ENCODE measurements around the gene CCDC12.
A peak's percentile ranks its signal among the peaks of the same experiment; 100 is the strongest.

Gene CCDC12

DNA sequence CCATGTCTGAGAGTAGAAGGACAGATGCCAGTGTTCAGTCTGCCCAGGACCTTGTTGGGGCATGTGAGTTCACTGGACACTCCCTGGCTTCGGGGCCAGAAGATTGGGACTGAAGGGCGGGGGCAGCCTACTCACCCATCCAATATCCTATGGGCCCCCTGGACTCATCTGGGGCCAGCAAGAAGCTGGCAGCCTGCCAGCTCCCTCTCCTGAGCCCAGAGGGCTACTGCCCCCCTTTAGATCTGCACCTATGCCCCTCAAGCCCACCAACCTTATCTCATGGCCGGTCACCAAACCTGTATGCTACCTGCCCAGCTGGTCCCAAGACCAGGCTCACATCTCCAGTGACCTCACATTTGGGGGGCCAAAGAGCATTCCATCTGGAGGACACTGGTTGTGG is 90.9 kb downstream of the CCDC12 start:
- DNase-seq: no peak

- no peak for DNase-seq
These were observed 91.6 kb downstream of the CCDC12 start for GRCh38 chr3:46884929-46885328.

DNA sequence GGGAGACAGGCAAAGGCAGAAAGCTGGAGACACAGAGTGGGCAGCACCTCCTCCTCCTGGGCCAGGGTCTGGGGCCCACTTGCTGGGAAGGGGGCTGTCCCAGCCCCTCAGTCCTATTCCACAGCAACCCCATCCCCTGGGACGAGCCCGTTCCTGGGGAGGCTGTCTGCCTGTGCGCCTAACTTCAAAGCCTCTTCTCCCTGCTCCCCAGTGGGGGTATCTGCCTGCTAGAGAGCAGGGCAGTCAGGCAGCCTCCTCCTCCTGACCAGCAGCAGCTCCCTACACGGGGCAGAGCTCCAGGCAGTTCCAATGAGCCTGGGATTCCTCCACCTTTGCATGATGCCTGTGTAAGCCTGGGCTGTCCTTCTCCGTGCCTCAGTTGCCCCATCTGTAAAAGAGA is 92.1 kb downstream of the CCDC12 start:
- DNase-seq: no peak

DNA sequence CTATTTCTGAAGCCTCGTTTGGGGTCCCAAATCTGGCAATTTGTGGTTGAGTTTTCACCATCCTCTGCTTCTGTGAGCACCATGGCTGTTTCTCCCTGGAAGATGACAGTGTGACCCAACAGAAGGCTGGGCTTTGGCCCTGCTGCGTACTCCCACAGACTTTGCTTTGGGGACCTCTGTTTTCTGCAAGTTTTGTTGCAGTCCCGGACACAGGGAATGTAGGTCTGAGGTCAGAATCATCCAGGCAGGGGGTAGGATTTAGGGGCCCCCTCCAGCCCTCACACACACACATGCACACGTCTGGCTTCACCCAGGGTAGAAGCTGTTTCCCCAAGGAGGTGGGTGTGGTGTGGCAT is 92.7 kb downstream of the CCDC12 start:
- DNase-seq: no peak

DNA sequence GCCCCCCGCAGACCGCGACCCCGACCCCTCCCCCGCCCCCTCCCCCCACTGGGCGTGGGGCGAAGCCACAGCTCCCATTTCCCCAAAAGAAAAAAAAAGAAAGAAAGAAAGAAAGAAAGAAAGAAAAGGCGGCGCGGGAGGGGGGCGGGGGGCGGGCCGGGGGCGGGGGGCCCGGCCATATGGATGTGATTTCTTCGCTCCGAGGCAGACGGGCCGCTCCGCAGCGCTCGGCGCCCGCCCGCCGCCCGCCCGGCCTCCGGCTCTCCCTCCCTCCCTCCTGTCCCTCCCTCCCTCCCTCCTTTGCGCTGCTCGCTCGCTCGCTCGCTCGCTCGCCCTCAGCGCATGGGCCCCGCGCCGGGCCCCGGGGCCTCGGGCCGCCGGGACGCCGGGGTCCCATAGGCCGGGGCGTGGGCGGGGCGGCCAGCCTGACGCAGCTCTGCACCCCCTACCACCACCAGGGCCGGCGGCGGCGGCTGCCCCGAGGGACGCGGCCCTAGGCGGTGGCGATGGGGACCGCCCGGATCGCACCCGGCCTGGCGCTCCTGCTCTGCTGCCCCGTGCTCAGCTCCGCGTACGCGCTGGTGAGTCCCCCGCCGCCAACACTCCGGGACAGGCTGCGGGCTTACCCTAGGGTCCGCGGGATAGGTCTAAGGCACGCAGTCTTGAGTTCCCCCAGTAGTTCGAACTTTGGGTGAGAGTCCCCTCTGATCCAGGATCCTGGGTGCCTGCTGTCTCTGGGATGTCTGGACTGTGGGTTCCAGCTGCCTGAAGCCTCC is 93.3 kb downstream of the CCDC12 start:
- peak; percentile 9 for DNase-seq

DNA sequence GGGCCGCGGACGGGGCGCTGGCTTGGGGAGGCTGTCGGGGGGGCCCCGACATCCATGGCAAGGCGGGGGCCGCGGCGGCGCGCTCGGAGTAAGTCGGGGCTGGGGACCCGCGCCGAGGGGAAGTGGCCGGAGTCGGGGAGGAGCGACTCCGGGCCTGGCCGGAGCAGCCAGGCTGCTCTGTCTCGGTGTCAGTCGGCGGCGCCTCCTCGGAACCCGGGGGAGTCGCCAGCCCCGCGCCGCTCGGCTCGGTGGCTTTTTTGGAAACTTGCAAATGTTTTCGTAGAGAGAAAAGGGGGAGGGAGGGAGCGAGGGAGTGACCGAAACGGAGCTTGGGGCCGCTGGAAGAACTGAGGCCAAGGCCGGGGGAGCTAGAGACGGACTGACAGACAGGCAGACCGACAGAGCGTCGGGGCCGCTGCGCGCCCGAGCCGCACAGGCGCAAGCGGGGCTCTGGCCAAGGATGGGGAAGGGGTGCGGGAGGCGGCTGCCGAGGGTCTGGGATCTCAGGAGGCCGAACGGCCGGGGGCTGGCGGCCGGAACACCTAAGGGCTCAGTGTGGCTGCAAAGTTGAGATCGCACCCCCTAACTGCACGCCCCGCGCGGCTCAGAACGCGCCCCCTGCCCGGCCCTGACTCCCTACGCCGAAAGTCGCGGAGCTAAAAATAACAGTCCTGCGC is 94.0 kb downstream of the CCDC12 start:
- DNase-seq: no peak

- no peak for DNase-seq
These were observed 94.8 kb downstream of the CCDC12 start for GRCh38 chr3:46881596-46882376.

DNA sequence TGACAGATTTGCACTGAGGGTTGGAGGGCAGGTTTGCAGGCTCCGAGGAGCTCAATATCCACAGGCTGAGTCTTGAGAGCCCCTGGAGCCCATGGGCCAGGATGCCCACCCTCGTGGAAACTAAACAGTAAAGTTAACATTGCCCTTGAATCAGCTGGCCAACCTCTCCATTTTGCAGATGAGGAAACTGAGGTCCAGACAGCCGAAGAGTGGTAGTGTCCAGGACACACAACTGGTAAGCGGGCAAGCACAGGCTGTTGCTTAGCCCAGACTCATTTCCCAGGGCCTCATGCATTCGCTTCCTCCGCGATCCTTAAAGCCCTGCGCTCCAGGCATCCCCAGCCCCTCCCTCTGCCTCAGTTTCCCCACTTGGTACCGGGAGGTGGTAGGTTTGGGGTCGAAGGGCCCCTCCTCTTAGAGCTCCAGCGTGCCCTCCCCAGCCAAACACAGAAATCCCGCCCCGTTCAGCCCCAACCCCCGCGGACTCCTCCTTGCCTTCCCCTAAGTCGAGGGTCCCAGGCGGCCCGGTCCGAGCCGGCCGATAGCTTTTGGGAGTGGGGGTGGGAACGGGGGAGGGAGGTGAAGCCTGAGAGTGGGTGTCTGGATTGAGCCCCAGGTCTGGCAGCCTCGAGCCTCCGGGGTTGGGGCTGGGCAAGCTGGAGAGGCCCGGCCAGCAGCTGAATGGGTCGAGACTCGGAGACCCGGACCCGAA is 95.5 kb downstream of the CCDC12 start:
- no peak for DNase-seq

DNA sequence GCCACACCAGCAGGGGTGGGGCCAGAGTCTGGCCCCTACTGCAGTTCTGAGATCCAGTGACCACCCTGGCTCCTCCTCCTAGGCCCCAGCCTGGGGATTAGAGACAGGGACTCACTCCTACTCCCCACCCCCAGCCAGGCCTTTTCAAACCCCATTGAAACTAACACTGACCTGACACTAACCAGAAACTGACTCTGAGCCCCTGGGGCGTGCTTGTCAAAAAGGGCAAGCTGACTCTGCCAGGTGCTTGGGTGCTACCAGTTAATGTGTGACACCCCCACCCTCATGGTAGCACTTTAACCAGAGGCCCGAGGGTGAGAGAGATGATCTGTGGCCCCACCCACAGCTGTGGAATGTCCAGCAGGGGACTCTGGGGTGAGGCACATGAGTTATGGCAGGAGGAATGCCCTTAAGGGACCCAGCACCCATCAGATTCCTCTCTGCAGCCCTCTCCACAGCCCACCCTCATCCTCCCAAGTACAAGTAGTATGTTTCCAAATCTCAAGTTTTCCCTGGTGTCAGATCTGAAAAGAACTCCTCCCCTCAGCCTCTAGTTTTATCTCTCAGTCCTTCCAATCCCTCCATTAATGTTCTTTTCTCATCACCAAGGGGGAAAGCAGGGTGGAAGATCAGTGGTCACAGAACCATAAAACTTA is 97.6 kb downstream of the CCDC12 start:
- DNase-seq: no peak

GRCh38 chr3:46877406-46878125 is 99.0 kb downstream of the CCDC12 start, which contains the start of gene PTH1R:
Gene PTH1R (plus strand): TSS chr3:46877721. CDS start chr3:46883560, 5,839 bp downstream.
- no peak for DNase-seq

GRCh38 chr3:46876313-46877300 is 99.9 kb downstream of the CCDC12 start:
- DNase-seq: no peak

DNA sequence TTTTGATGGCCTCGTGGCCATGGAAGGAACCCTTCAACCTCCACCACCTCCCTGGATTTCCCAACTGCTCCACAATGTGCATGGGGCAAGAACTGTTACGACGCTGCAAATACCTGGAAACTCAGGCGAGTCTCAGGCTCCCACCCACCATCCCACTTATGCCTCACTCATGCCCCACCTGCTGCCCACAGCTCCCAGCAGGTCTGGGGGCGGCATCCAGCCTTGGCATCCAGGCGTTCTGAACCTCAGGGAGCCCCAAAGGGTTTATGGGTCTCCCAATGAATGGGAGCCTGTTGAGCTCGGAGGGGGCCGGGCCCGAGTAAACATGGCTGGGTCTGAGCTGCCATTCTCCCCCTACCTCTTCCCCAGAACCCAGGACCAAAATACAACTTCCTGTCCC is 101.0 kb downstream of the CCDC12 start:
- no peak for DNase-seq

- DNase-seq: no peak
These were observed 102.1 kb downstream of the CCDC12 start for GRCh38 chr3:46874430-46874829.

DNA sequence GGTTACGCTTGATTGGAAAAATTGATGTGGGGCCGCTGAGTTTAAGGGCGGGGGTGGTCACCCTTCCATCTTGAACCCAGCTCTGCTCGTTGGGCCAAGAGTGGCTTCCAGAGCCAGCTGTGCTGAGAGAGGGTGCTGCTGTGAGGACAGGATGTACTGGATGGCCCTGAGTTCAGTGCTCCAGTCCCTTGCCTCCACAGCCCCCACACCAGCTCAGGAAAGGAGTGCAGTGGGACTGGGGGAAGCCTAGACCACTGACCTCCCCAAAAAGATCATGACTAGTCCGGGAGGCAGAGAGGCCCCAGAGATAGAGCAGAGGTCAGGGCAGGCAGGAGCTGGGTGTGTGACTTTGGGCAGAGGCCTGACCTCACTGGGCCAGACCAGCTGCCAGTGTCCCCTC is 103.0 kb downstream of the CCDC12 start:
- DNase-seq: no peak

Measured in NCI-H345 (cell line).